ENCODE data around the gene CEP192. TPM values are rescaled to one million over a fixed set of nuclear protein-coding genes. Genes with fewer than 3 reads are reported as not detected.

Gene CEP192
- polyA plus RNA-seq, 3 donors: 46.4 to 57.2 (median 47.9) TPM

- DNase-seq (ENCODE audit: extremely low read depth in 1 of 11, low read depth in 9 of 11, low spot score in 4 of 11): no peak
Observed at GRCh38 chr18:13164406-13164805, 173.2 kb downstream of the CEP192 start.

- no peak for DNase-seq (ENCODE audit: extremely low read depth in 1 of 11, low read depth in 9 of 11, low spot score in 4 of 11)
Observed at GRCh38 chr18:13165636-13166423, 174.7 kb downstream of the CEP192 start.

DNA sequence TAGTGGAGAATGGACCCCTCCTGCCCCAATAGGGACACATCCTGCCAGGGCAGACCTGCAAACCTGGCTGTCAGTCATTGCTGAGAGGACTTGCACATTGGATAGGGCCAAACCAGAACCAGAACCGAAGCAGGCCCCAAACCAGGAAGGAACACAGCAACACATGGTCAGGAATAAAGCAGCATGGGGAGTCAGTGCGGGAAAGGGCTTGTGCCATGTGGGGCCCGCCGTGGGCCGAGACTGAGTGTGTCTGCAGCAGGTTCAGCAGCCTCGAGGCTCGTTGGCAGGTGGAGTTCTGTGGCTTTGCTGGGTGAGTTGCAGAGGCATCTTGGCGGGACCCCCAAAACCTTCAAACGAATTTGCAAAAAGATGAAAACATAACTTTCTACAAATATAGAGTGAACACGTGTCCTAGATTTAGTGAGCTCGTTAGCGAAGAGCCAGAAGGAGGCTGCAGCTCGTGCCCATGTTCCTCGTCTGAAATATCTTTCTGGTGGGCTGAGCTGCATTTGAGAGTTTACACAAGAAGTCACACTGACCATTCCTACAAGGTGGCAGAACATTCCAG lies 182.5 kb downstream of the CEP192 start:
- DNase-seq (ENCODE audit: extremely low read depth in 1 of 11, low read depth in 9 of 11, low spot score in 4 of 11): no peak

Other genes with a start within 250 kb of the CEP192 start
- gene PTPN2, start 107.1 kb upstream of the CEP192 start, polyA plus RNA-seq (ENCODE audit: insufficient read length in 3 of 3): 10 to 100 TPM; 46.8 to 63.8 (median 55.1) TPM
- 10 to 100 TPM; 35.1 to 44.0 (median 39.0) TPM for gene SEH1L, start 43.4 kb upstream of the CEP192 start, polyA plus RNA-seq (ENCODE audit: insufficient read length in 3 of 3)
- 10 to 100 TPM; 10.3 to 11.5 (median 10.9) TPM for gene LDLRAD4, start 227.4 kb downstream of the CEP192 start, polyA plus RNA-seq (ENCODE audit: insufficient read length in 3 of 3)